GM19372 (cell line): ENCODE measurements around the gene TRIM66.

Source experiments
- ATAC-seq: cut with Tn5 transposase; IDR thresholded peaks from one replicate; pipeline ENCODE4 v1.9.1; 2021; ENCODE audit warnings: mild to moderate bottlenecking, low read depth, moderate library complexity; ENCODE audit not compliant: unreplicated experiment

The TRIM66 gene

DNA sequence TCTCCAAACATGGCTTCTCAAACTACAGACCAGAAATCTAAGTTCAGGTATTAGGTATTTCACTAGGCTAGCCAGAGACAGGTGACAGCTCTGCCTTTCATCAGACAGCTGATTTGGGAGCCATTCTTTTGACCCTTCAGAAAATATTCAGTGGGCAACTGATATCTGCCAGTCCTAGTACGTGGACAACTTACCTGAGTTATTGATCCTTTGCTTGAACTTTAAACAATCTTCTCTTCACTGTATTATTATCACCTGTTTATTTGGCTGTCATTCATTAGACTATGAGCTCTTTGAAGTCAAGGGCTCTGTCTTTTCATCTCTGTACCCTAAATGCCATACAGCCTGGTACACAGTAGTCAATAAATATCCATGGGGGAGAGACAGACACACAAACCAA, 17.2 kb downstream of the TRIM66 start:
- ATAC-seq = no peak

DNA sequence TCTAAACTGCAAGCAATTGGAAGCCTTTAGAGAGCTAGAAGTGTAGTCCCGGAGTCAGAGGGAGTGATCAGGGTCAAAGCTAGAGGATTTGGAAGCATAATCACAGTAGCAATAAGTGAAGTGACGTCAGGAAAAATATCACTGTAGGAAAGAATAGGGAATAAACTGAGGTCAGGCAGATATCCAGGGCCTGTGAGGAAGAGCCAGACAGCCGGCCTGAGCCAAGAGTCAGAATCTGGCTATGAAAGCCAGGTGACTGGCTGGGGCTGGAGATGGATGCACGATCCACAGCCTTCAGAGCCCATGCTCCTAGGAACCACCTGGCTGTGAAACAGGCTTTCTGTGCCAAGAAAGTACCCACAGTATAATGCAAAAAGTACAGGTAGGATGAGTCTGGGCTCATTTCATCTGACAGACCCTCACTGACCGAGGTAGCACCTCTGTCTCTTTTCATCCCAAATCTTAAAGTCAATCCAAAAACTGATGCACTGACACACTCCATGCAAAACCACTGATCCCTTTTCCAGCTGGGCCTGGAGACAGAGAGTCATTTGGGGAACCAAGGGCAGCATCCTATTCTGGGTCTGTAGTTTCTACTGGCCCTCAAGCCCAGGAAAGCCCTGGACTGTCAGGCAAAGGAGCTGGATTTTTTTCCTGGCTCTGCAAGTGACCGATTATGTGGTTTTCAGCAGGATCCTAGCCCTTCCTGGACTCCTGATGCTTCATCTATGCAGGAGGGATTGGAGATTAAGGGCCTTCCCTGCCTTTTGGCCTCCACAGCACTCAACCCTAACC, 21.3 kb downstream of the TRIM66 start:
- no peak for ATAC-seq

DNA sequence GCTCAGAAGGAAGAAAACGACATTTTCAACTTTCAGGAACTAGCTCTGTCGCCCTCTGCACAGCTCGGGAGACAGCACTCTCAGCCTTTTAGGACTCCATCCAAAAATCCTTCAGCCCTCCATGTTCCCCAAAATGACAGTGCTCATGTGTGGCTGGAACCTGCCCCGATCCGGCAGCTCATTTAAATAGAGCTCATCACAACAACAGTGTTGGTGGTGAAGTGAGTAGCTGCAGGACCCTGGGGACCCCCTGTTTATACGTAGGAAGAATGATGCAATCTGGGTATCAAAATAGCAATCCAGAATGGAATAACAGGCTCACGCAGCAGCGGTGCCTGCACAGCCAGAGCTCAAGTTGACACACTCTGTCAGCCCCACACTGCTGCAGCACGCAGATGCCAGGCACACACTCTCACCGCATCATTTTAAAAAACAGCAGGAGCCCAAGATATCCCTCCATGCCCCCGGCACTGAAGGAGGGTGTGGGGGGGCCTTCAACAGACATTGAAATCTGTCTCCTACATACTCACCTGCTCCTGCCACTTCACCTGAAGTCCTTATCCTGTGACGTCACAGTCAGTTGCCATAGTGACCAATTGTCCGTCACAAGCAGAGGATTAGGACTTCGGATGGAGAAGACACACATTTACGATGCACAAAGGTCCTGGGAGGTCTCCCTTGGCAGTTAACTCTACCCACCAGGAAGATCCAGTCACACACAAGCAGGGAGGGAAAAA, 24.0 kb downstream of the TRIM66 start:
- no peak for ATAC-seq

DNA sequence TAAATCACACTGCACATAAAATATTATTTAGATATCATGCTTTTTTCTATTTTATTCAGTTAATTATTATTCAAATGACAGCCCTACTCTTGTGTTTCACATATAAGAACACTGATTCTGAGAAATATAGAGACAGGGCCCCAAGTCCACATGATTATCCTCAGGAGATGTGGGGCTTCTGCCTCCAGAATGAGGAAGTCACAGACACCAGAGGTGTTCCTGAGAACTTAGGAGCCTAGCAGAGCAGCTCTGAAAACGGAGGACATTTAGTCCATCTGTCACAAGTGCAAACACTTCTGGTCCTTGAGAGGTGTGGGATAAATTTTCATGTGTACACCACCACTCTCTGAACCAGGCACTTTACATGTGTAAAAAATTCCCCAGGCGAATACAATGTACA, 26.2 kb downstream of the TRIM66 start:
- ATAC-seq = no peak

- no peak for ATAC-seq
Measured at GRCh38 chr11:8654503-8654902, 28.0 kb downstream of the TRIM66 start.

DNA sequence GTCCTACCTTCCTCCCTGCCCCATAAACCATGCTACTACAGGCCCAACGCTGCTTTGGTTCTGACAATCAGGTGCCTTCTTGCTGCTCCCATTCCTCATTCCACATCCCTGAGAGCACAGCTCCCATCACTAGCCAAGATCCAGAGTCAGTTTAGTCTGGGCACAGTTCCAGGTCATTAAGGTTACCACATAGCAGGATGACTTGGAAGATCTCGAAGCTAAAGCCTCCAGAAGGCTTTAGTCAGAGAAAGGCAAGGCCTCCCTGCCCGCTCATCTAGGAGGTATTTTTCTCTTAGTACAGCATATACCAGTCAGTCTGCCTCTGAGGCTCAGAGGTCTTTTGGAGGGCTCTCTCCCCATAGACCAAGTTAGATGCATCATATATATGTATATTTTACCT, 30.3 kb downstream of the TRIM66 start:
- no peak for ATAC-seq

DNA sequence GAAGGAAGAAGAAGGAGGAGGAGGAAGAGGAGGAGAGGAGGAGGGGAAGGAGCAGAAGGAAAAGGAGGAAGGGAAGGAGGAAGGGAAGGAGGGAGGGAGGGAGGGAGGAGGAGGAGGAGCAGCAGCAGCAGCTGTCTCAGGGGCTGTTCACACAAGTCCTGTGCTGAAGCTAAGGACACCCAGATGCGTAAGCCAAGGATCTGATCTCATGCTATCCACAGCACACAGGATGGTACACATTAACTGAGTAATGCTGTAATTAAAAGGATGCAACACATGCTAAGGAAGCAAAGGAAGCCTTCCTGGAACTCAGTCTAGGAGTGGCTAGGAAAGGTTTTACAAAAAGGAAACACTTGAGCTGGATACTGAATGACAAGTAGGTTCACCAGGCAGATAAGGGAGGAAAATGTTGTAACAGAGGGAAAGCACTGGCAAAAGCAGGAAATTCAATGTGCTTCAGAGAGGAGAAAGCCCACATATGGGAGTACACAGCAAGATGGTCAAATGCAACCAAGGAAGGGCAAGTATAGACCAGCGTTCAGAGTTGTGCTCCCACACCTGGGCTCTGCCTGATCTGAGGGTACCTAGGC, 32.0 kb downstream of the TRIM66 start:
- ATAC-seq = no peak

DNA sequence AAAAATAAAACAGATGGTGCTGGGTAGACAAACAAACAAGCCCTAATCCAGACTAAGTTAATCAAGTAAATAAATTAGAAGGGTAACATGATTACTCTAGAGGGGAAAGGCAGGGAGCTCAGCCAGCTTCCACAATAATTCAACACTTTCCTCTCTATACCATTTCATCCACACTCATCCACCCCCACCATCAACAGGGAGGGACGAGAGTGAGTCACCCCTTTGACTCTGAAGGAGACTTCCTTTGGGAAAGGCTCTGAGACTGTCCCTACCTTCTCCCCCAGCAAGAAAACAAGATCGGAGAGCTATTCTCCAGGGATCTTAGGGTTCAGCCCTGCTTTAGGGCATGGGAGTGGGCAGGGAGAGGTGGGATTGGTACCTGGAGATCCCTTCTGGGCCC, 33.1 kb downstream of the TRIM66 start:
- ATAC-seq = no peak

DNA sequence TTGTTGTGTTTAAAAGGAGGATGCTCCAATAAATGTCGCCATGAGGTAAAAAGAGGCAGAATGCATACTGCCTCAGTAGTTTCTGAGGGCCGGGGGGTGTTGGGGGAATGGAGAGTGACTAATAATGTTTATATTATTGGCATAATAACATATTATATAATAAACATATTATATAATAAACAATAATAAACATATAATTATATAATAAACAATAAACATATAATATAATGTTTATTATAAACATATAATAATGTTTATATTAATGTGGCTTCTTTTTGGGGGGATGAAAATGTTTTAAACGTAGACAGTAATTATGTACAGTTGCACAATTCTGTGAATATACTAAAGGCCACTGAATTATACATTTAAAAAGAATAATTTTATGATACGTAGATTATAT, 35.6 kb downstream of the TRIM66 start:
- ATAC-seq = no peak

- no peak for ATAC-seq
Measured at GRCh38 chr11:8642196-8642841, 40.1 kb downstream of the TRIM66 start.

DNA sequence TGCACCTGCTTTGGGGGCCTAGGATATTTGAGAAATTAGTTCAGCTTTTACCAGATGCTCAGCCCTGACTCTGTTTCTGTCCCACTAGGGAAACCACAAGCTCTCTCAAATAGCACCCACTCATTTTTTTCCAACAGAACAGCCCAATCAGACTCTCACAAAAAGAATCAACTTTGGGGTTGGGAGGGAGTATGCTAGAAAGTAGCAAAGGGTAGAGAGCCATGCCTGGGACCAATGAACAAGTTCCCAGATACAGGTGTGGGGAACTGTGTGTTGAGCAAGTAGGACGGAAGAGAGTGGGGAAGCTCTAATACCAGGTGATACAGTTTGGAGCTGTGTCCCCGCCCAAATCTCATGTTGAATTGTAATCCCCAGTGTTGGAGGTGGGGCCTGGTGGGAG, 41.1 kb downstream of the TRIM66 start:
- ATAC-seq = no peak

GRCh38 chr11:8640267-8640906, 42.1 kb downstream of the TRIM66 start:
- ATAC-seq = no peak

- ATAC-seq = no peak
Measured at GRCh38 chr11:8639655-8640054, 42.8 kb downstream of the TRIM66 start.

DNA sequence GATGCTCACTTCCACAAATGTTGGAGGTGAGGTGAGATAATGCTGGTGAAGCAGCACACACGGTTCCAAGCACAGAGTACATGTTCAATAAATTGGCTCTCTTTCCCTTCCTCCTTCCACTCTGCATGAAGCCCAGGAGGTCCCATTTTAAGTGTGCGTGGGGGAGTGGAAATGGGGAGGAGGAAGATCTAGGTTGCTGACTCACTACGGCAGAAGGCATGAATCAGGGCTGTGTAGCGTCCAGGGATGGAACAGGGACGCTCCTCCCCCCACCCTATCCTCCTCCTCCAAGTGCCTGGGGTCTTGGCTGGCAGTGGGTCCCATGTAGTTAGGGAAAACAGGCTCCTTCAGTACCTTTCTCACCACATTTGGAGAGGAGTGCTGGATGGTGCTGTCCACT, 44.2 kb downstream of the TRIM66 start:
- no peak for ATAC-seq

DNA sequence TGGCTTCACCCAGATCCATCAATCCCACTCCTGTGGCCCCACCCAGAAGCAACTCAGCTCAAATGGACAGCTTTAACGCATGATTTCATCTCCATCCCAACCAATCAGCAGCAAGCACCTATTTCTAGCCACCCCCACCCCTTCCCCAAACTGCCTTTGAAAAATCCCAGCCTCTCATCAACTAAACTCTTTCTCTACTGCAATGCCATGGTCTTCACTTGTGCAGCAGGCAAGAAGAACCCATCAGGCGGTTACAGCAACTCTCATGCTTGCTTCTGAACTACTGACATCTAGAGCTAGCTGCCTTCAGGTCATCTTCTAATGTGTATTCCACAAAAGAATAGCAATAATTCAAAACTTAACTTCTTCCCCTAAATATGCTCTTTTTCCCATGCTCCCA, 46.3 kb downstream of the TRIM66 start:
- ATAC-seq = no peak

- ATAC-seq = no peak
Measured at GRCh38 chr11:8634498-8634897, 48.0 kb downstream of the TRIM66 start.

GRCh38 chr11:8631395-8632118, 50.9 kb downstream of the TRIM66 start:
- no peak for ATAC-seq

DNA sequence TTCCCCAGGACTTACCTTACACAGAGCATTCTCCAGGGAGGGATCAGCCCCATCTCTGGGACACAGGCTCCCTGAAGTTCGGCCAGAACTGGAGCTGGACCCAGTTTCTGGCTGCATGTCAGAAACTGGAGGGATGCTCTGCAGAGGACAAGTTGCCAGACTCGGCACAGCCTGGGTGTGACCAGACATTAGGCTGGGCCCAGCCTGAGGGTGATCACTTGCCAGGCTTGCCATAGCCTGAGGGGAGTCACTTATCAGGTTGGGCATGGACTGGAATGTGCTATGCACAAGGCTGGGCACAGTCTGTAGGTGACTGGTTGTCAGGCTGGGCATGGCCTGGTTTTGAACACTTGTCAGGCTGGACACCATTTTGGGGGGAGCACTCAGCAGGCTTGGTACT, 57.8 kb downstream of the TRIM66 start:
- ATAC-seq = no peak

DNA sequence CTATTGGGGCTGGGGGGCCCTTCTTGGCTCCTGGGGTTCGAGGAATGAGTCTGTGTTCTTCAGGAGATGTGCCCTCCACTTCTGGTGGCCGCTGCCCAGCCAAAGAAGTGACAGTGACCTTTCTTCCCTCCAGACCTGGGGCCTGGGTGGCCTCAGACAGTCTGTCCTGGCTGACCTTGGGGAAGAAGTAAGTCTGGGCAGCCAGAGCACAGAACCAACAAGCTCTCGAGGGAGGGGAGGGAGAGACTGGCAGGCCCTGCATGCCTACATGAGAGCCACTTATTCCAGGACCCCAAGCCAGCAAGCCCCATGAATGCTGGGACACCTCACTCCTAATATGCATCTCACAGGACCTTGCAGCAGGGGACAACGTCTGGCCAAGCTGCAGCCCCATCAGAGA, 61.3 kb downstream of the TRIM66 start:
- no peak for ATAC-seq

- ATAC-seq = no peak
Measured at GRCh38 chr11:8617063-8617462, 65.4 kb downstream of the TRIM66 start.
